DND-41 (cell line): Measurements from ENCODE around the gene RNF157.

Experiments used
- ATAC-seq: fragments of 200-7000 bp; cut with Tn5 transposase; 3 replicates; pipeline ENCODE4 v1.9.1; 2021; ENCODE audit warnings: low read depth; ENCODE audit not compliant: insufficient read depth
- DNase-seq: peaks from one replicate; pipeline ENCODE4 v3.0.0-alpha.2; 2020
- H2AFZ ChIP-seq: 2 replicates; pipeline ENCODE4 v1.6.0; 2012; ENCODE audit warnings: low read depth, low read length
- H3K27ac ChIP-seq: 2 replicates; pipeline ENCODE4 v1.5.1; 2012; ENCODE audit warnings: low read length, inconsistent platforms
- H3K27me3 ChIP-seq: fragments of 200-600 bp; sonication (generic); 2 replicates; pipeline ENCODE4 v1.6.0; 2012; ENCODE audit warnings: low read length, mild to moderate bottlenecking, inconsistent platforms; ENCODE audit not compliant: insufficient read depth, poor library complexity
- H3K36me3 ChIP-seq: 2 replicates; pipeline ENCODE4 v1.5.1; 2012; ENCODE audit warnings: low read length, inconsistent platforms; ENCODE audit not compliant: insufficient read depth
- H3K4me1 ChIP-seq: 2 replicates; pipeline ENCODE4 v1.5.1; 2012; ENCODE audit warnings: mild to moderate bottlenecking, low read length; ENCODE audit not compliant: insufficient read depth
- H3K4me2 ChIP-seq: 2 replicates; pipeline ENCODE4 v1.6.0; 2012; ENCODE audit warnings: mild to moderate bottlenecking, moderate library complexity, low read length, inconsistent platforms; ENCODE audit not compliant: insufficient read depth
- H3K4me3 ChIP-seq, 2 experiments: fragments of 200-600 bp in 1 of 2; shearing (Covaris generic) in 1 of 2; 2 replicates each; pipeline ENCODE4 v1.5.1; 2012 to 2016; ENCODE audit warnings: inconsistent platforms in 2 of 2, low read length in 2 of 2, mild to moderate bottlenecking in 2 of 2, low read depth in 1 of 2, moderate library complexity in 1 of 2
- H3K79me2 ChIP-seq: 2 replicates; pipeline ENCODE4 v1.6.0; 2012; ENCODE audit warnings: low read length, inconsistent platforms; ENCODE audit not compliant: insufficient read depth
- H3K9ac ChIP-seq: 2 replicates; pipeline ENCODE4 v1.6.0; 2012; ENCODE audit warnings: low read depth, mild to moderate bottlenecking, inconsistent platforms, low read length, moderate library complexity
- H3K9me3 ChIP-seq: 2 replicates; pipeline ENCODE4 v1.5.1; 2012; ENCODE audit warnings: low read length, moderate library complexity, mild to moderate bottlenecking, inconsistent platforms; ENCODE audit not compliant: insufficient read depth, severe bottlenecking
- H4K20me1 ChIP-seq: 2 replicates; pipeline ENCODE4 v1.6.0; 2012; ENCODE audit warnings: low read length; ENCODE audit not compliant: insufficient read depth
- EZH2 ChIP-seq: IDR thresholded peaks from 3 replicates; pipeline ENCODE4 v1.6.1; 2012; ENCODE audit warnings: borderline replicate concordance, low read depth, mild to moderate bottlenecking, moderate library complexity, low read length, inconsistent platforms; ENCODE audit not compliant: severe bottlenecking
- TF ChIP-seq, protein P1 (sequence below): IDR thresholded peaks from 2 replicates; pipeline ENCODE4 v1.5.1; 2012; ENCODE audit warnings: borderline replicate concordance, low read length, moderate library complexity, mild to moderate bottlenecking; ENCODE audit not compliant: poor library complexity, severe bottlenecking; ENCODE audit errors: extremely low read depth

RNF157 gene

GRCh38 chr17:76219670-76220383 is 20.5 kb downstream of the RNF157 start:
- H3K4me3 ChIP-seq: no peak overlapping the region
- no peaks in the 10 kb centered on the region for H4K20me1 ChIP-seq
- no peak for TF ChIP-seq EZH2
- TF ChIP-seq, protein P1, sequence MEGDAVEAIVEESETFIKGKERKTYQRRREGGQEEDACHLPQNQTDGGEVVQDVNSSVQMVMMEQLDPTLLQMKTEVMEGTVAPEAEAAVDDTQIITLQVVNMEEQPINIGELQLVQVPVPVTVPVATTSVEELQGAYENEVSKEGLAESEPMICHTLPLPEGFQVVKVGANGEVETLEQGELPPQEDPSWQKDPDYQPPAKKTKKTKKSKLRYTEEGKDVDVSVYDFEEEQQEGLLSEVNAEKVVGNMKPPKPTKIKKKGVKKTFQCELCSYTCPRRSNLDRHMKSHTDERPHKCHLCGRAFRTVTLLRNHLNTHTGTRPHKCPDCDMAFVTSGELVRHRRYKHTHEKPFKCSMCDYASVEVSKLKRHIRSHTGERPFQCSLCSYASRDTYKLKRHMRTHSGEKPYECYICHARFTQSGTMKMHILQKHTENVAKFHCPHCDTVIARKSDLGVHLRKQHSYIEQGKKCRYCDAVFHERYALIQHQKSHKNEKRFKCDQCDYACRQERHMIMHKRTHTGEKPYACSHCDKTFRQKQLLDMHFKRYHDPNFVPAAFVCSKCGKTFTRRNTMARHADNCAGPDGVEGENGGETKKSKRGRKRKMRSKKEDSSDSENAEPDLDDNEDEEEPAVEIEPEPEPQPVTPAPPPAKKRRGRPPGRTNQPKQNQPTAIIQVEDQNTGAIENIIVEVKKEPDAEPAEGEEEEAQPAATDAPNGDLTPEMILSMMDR: no peak
- H3K27me3 ChIP-seq: no peaks in the 10 kb centered on the region
- no peak overlapping the region for H3K9ac ChIP-seq
- no peak overlapping the region for H3K4me2 ChIP-seq
- no peak overlapping the region for H2AFZ ChIP-seq
- no peak for ATAC-seq
- H3K36me3 ChIP-seq: no peaks in the 10 kb centered on the region
- no peaks in the 10 kb centered on the region for H3K4me1 ChIP-seq
- DNase-seq: no peak
- no peaks in the 10 kb centered on the region for H3K79me2 ChIP-seq
- H3K9me3 ChIP-seq: no peaks in the 10 kb centered on the region
- H3K27ac ChIP-seq: no peak overlapping the region

DNA sequence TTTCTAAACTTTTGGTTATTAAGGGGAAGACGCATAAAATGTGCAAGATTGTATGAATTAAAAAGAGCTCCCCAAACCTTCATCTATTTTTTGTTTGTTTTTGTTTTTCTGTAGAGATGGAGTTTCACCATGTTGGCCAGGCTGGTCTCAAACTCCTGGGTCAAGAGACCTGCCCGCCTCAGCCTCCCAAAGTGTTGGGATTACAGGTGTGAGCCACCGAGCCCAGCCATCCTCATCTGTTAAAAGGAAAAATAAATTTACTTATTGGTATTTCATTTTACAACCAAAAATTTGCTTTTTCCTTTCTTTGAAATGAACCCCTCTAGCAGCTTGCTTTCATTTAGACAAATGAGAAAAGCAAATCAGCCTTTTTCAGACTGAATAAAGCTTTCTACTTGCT is 23.2 kb downstream of the RNF157 start:
- Histone ChIP-seq H3K9ac (no peak overlapping the region), H3K27ac (no peak overlapping the region), H3K4me1 (no peaks in the 10 kb centered on the region), H4K20me1 (no peaks in the 10 kb centered on the region), H3K36me3 (no peaks in the 10 kb centered on the region), H3K4me2 (no peak overlapping the region), H3K4me3 (no peak overlapping the region), H3K27me3 (no peaks in the 10 kb centered on the region), H2AFZ (peak overlapping the region; percentile 42; the same call in 1 of the 2 replicates), H3K9me3 (no peaks in the 10 kb centered on the region), H3K79me2 (no peaks in the 10 kb centered on the region)
- TF ChIP-seq EZH2: no peak
- TF ChIP-seq, protein P1: no peak
- no peak for DNase-seq
- no peak for ATAC-seq

GRCh38 chr17:76213491-76213890 is 26.8 kb downstream of the RNF157 start:
- Histone ChIP-seq H3K79me2 (no peaks in the 10 kb centered on the region), H3K27me3 (no peaks in the 10 kb centered on the region), H4K20me1 (no peaks in the 10 kb centered on the region), H3K9ac (no peak overlapping the region), H3K4me3 (no peak overlapping the region), H3K4me1 (peaks cover 4% of the 10 kb centered on the region), H3K36me3 (no peaks in the 10 kb centered on the region), H2AFZ (no peak overlapping the region), H3K9me3 (no peaks in the 10 kb centered on the region), H3K4me2 (no peak overlapping the region), H3K27ac (no peak overlapping the region)
- ATAC-seq: no peak
- DNase-seq: no peak
- TF ChIP-seq, protein P1: no peak
- no peak for TF ChIP-seq EZH2
